Measurements from ENCODE around the gene IGDCC3. TPM values are rescaled to one million over a fixed set of nuclear protein-coding genes. Genes with fewer than 3 reads are reported as not detected.

The IGDCC3 gene
- polyA plus RNA-seq, 2 of the 4 experiments (the other 2 are of a cell fraction): 0.04 to 0.12 TPM

DNA sequence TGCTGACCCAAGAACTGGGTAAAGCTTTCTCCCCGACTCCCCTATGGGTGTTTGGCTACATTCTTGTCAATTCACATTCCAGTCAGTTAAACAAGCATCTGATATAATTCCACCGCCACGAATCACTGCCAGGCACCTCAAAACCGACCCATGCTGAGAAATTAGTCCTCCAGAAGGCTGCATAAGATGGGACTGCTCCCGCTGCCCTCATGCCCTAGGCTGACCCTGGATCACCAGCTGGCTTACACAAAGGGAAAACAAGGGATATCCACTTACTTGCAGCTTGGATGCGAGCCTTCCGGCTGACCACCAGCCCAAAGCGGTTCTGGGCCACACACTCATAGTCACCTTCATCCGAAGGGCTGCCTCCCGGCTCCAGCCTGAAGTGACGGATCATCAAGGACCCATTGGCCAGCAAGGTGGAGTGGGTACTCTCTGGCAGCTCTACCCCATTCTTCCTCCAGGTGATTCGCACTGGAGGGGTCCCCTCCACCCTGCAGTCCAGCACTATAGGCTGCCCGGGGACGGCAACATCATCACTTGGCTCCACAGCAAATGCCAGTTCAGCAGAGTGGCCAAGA lies 2.9 kb downstream of the IGDCC3 start:
- no peak for TF ChIP-seq JUNB (IDR thresholded peaks at IDR 0.05)
- no peak for TF ChIP-seq TFCP2L1 (CRISPR knock-in tag; IDR thresholded peaks at IDR 0.05)
- no peak for TF ChIP-seq RAD21 (conservative IDR thresholded peaks at IDR 0.05 in 1 of 2, IDR thresholded peaks at IDR 0.05 in 1 of 2)
- no peak for TF ChIP-seq PHF8 (IDR thresholded peaks at IDR 0.05; ENCODE audit: borderline replicate concordance, low read depth)
- TF ChIP-seq HOXB5 (CRISPR knock-in tag; IDR thresholded peaks at IDR 0.05): no peak
- no peak for TF ChIP-seq ESRRA (IDR thresholded peaks at IDR 0.05; ENCODE audit: borderline replicate concordance, low read length)
- WGBS (ENCODE audit: missing lambda C conversion rate): 47% methylated on average over 14 of the region's 14 CpGs
- Histone ChIP-seq H3K4me3 (no peak overlapping the region), H3K27ac (no peak overlapping the region), H3K4me1 (peaks cover 10% of the 10 kb centered on the region; the same call in 2 of the 3 replicates), H3K4me2 (no peak overlapping the region), H3K9me3 (no peaks in the 10 kb centered on the region)
- FAIRE-seq (no peak), DNase-seq (ENCODE audit: low read depth in 1 of 2, low spot score in 1 of 2) (no peak), ATAC-seq (no peak)
- CTCF ChIA-PET: interaction anchor here (0.8 to 42.0 kb wide), 5 partner anchors 11 to 56 kb away, joined by 3 to 772 read pairs (median 4); partner anchors contain the start of gene IGDCC3
- POLR2A ChIA-PET: no interaction called here

DNA sequence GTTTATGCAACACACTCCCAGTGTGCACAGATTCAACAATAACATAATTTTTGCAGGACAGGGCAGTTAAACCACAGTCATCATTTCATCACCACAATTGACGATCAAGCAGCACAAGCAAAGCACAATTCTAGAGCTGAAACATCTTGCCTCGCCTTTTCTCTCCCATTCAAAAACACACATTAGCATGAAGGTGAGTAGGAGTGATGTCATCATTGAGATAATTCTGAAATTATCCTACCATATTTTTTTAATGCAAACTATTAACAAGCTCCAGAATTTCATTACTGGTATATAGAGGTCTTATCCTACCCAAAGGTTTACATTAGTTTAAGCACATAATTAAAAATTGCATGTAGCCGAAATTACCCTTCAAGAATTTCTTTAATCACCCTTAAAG lies 3.5 kb downstream of the IGDCC3 start:
- H3K27ac ChIP-seq: no peak overlapping the region
- WGBS (ENCODE audit: missing lambda C conversion rate): 35% methylated on average over 3 of the region's 3 CpGs
- no peak overlapping the region for H3K4me2 ChIP-seq
- DNase-seq (ENCODE audit: low read depth in 1 of 2, low spot score in 1 of 2) (no peak), ATAC-seq (no peak), FAIRE-seq (no peak)
- no peaks in the 10 kb centered on the region for H3K9me3 ChIP-seq
- POLR2A ChIA-PET: interaction anchor here (0.7 kb wide), 1 partner anchor 45 kb away, joined by 3 read pairs; no protein-coding TSS in a partner anchor
- peaks cover 10% of the 10 kb centered on the region; the same call in 2 of the 3 replicates for H3K4me1 ChIP-seq
- CTCF ChIA-PET: interaction anchor here (0.8 to 42.0 kb wide), 5 partner anchors 10 to 55 kb away, joined by 3 to 772 read pairs (median 4); partner anchors contain the start of gene IGDCC3
- H3K4me3 ChIP-seq: no peak overlapping the region
- TF ChIP-seq SMC3 (IDR thresholded peaks at IDR 0.05) (no peak), ZNF302 (CRISPR knock-in tag; IDR thresholded peaks at IDR 0.05) (no peak), HOXA7 (CRISPR knock-in tag; IDR thresholded peaks at IDR 0.05) (no peak), ZSCAN20 (CRISPR knock-in tag; IDR thresholded peaks at IDR 0.05) (no peak), TP53 (CRISPR knock-in tag; IDR thresholded peaks at IDR 0.05) (no peak), KDM1A (IDR thresholded peaks at IDR 0.05; ENCODE audit: low read depth) (no peak), NR3C1 (IDR thresholded peaks at IDR 0.05) (no peak), NPAS2 (CRISPR knock-in tag; IDR thresholded peaks at IDR 0.05; ENCODE audit: borderline replicate concordance) (no peak), GATA3 (IDR thresholded peaks at IDR 0.05; ENCODE audit: borderline replicate concordance) (no peak), CBX2 (IDR thresholded peaks at IDR 0.05; ENCODE audit: borderline replicate concordance, low read depth) (no peak), RNF2 (IDR thresholded peaks at IDR 0.05; ENCODE audit: borderline replicate concordance, low read depth) (no peak), ESRRA (IDR thresholded peaks at IDR 0.05; ENCODE audit: borderline replicate concordance, low read length) (no peak), JUNB (IDR thresholded peaks at IDR 0.05) (no peak), BHLHE40 (IDR thresholded peaks at IDR 0.05; ENCODE audit: low read depth, low read length) (no peak), ZC3H11A (IDR thresholded peaks at IDR 0.05) (no peak)
- TF ChIP-seq, protein P1, sequence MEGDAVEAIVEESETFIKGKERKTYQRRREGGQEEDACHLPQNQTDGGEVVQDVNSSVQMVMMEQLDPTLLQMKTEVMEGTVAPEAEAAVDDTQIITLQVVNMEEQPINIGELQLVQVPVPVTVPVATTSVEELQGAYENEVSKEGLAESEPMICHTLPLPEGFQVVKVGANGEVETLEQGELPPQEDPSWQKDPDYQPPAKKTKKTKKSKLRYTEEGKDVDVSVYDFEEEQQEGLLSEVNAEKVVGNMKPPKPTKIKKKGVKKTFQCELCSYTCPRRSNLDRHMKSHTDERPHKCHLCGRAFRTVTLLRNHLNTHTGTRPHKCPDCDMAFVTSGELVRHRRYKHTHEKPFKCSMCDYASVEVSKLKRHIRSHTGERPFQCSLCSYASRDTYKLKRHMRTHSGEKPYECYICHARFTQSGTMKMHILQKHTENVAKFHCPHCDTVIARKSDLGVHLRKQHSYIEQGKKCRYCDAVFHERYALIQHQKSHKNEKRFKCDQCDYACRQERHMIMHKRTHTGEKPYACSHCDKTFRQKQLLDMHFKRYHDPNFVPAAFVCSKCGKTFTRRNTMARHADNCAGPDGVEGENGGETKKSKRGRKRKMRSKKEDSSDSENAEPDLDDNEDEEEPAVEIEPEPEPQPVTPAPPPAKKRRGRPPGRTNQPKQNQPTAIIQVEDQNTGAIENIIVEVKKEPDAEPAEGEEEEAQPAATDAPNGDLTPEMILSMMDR (IDR thresholded peaks at IDR 0.05): no peak
- TF ChIP-seq, protein P2, sequence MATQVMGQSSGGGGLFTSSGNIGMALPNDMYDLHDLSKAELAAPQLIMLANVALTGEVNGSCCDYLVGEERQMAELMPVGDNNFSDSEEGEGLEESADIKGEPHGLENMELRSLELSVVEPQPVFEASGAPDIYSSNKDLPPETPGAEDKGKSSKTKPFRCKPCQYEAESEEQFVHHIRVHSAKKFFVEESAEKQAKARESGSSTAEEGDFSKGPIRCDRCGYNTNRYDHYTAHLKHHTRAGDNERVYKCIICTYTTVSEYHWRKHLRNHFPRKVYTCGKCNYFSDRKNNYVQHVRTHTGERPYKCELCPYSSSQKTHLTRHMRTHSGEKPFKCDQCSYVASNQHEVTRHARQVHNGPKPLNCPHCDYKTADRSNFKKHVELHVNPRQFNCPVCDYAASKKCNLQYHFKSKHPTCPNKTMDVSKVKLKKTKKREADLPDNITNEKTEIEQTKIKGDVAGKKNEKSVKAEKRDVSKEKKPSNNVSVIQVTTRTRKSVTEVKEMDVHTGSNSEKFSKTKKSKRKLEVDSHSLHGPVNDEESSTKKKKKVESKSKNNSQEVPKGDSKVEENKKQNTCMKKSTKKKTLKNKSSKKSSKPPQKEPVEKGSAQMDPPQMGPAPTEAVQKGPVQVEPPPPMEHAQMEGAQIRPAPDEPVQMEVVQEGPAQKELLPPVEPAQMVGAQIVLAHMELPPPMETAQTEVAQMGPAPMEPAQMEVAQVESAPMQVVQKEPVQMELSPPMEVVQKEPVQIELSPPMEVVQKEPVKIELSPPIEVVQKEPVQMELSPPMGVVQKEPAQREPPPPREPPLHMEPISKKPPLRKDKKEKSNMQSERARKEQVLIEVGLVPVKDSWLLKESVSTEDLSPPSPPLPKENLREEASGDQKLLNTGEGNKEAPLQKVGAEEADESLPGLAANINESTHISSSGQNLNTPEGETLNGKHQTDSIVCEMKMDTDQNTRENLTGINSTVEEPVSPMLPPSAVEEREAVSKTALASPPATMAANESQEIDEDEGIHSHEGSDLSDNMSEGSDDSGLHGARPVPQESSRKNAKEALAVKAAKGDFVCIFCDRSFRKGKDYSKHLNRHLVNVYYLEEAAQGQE (IDR thresholded peaks at IDR 0.05): no peak
- TF ChIP-seq, protein P3, sequence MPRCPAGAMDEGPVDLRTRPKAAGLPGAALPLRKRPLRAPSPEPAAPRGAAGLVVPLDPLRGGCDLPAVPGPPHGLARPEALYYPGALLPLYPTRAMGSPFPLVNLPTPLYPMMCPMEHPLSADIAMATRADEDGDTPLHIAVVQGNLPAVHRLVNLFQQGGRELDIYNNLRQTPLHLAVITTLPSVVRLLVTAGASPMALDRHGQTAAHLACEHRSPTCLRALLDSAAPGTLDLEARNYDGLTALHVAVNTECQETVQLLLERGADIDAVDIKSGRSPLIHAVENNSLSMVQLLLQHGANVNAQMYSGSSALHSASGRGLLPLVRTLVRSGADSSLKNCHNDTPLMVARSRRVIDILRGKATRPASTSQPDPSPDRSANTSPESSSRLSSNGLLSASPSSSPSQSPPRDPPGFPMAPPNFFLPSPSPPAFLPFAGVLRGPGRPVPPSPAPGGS (IDR thresholded peaks at IDR 0.05): no peak
- TF ChIP-seq, protein P4, sequence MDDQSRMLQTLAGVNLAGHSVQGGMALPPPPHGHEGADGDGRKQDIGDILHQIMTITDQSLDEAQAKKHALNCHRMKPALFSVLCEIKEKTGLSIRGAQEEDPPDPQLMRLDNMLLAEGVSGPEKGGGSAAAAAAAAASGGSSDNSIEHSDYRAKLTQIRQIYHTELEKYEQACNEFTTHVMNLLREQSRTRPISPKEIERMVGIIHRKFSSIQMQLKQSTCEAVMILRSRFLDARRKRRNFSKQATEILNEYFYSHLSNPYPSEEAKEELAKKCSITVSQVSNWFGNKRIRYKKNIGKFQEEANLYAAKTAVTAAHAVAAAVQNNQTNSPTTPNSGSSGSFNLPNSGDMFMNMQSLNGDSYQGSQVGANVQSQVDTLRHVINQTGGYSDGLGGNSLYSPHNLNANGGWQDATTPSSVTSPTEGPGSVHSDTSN (IDR thresholded peaks at IDR 0.05): no peak
- TF ChIP-seq, protein P5, sequence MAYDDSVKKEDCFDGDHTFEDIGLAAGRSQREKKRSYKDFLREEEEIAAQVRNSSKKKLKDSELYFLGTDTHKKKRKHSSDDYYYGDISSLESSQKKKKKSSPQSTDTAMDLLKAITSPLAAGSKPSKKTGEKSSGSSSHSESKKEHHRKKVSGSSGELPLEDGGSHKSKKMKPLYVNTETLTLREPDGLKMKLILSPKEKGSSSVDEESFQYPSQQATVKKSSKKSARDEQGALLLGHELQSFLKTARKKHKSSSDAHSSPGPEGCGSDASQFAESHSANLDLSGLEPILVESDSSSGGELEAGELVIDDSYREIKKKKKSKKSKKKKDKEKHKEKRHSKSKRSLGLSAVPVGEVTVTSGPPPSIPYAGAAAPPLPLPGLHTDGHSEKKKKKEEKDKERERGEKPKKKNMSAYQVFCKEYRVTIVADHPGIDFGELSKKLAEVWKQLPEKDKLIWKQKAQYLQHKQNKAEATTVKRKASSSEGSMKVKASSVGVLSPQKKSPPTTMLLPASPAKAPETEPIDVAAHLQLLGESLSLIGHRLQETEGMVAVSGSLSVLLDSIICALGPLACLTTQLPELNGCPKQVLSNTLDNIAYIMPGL (CRISPR knock-in tag; IDR thresholded peaks at IDR 0.05; ENCODE audit: borderline replicate concordance): no peak

Data from A549 (cell line).